PFSK-1 (cell line): Measurements from ENCODE around the gene POLR3A.

Source experiments
- POLR2AphosphoS5 ChIP-seq: IDR thresholded peaks from 2 replicates; pipeline ENCODE4 v1.6.1; 2012; ENCODE audit warnings: low read depth, mild to moderate bottlenecking, control low read depth, low read length, moderate library complexity
- SIN3A ChIP-seq: IDR thresholded peaks from 2 replicates; pipeline ENCODE4 v1.6.1; 2012; ENCODE audit warnings: mild to moderate bottlenecking, low read length, moderate library complexity, borderline replicate concordance; ENCODE audit not compliant: insufficient read depth
- TF ChIP-seq, protein P1 (sequence below), 2 experiments: IDR thresholded peaks; 2 replicates each; pipeline versions ENCODE4 v1.6.1 to v1.8.0; 2011 to 2012; ENCODE audit warnings: low read depth in 2 of 2, low read length in 2 of 2, control low read depth in 1 of 2, inconsistent platforms in 1 of 2, mild to moderate bottlenecking in 1 of 2, moderate library complexity in 1 of 2; ENCODE audit not compliant: insufficient read depth in 1 of 2

- no peak for TF ChIP-seq SIN3A
- TF ChIP-seq, protein P1, sequence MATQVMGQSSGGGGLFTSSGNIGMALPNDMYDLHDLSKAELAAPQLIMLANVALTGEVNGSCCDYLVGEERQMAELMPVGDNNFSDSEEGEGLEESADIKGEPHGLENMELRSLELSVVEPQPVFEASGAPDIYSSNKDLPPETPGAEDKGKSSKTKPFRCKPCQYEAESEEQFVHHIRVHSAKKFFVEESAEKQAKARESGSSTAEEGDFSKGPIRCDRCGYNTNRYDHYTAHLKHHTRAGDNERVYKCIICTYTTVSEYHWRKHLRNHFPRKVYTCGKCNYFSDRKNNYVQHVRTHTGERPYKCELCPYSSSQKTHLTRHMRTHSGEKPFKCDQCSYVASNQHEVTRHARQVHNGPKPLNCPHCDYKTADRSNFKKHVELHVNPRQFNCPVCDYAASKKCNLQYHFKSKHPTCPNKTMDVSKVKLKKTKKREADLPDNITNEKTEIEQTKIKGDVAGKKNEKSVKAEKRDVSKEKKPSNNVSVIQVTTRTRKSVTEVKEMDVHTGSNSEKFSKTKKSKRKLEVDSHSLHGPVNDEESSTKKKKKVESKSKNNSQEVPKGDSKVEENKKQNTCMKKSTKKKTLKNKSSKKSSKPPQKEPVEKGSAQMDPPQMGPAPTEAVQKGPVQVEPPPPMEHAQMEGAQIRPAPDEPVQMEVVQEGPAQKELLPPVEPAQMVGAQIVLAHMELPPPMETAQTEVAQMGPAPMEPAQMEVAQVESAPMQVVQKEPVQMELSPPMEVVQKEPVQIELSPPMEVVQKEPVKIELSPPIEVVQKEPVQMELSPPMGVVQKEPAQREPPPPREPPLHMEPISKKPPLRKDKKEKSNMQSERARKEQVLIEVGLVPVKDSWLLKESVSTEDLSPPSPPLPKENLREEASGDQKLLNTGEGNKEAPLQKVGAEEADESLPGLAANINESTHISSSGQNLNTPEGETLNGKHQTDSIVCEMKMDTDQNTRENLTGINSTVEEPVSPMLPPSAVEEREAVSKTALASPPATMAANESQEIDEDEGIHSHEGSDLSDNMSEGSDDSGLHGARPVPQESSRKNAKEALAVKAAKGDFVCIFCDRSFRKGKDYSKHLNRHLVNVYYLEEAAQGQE (IDR thresholded peaks at IDR 0.05; ENCODE audit: insufficient read depth in 1 of 2, low read depth in 2 of 2, low read length in 2 of 2), result no peak
- TF ChIP-seq POLR2AphosphoS5, result no peak
These were observed 33.0 kb upstream of the POLR3A start for GRCh38 chr10:78062296-78062695.
